ENCODE data around the gene MOSPD2. TPM values are rescaled to one million over a fixed set of nuclear protein-coding genes. Genes with fewer than 3 reads are reported as not detected.
A peak's percentile ranks its signal among the peaks of the same experiment; 100 is the strongest.

MOSPD2 gene
- total RNA-seq, 1 experiment from 2014 or later = 11.6 TPM

GRCh38 chrX:14963447-14964236 is 90.4 kb downstream of the MOSPD2 start:
- H3K4me3 ChIP-seq (ENCODE audit: low read length) = peak overlapping the region; percentile 22; the same call in 1 of the 2 replicates
- H3K36me3 ChIP-seq (ENCODE audit: low read depth, low read length) = no peaks in the 10 kb centered on the region
- H3K27me3 ChIP-seq (ENCODE audit: low read length) = no peaks in the 10 kb centered on the region
- H3K27ac ChIP-seq (ENCODE audit: low read length) = peak overlapping the region; percentile 99
- no peak for TF ChIP-seq CTCF (conservative IDR thresholded peaks at IDR 0.05; ENCODE audit: low read depth, low read length)
- no peak for TF ChIP-seq EZH2 (IDR thresholded peaks at IDR 0.05; ENCODE audit: low read length, unreplicated experiment)
- TF ChIP-seq EZH2phosphoT487 (IDR thresholded peaks at IDR 0.05; ENCODE audit: borderline replicate concordance, low read length) = no peak
- no peaks in the 10 kb centered on the region for H3K9me2 ChIP-seq (replicated peaks; ENCODE audit: low read length)
- BruUV-seq (replicated peaks) = TSS peak; percentile 92
- POLR2A ChIA-PET (ENCODE audit: unreplicated experiment) = interaction anchor here (0.6 kb wide), 1 partner anchor 20 kb away, joined by 5 read pairs; no protein-coding TSS in a partner anchor
- peak overlapping the region; percentile 85 for H3K9ac ChIP-seq (ENCODE audit: low read length)
- CTCF ChIA-PET = interaction anchor here (0.6 to 1.2 kb wide), 4 partner anchors 179 to 389 kb away, joined by 4 to 8 read pairs (median 5); no protein-coding TSS in a partner anchor
- H2AFZ ChIP-seq (ENCODE audit: low read length) = peak overlapping the region; percentile 51
- peaks cover 27% of the 10 kb centered on the region for H3K4me1 ChIP-seq (ENCODE audit: insufficient read depth, low read length)
- intact Hi-C loops (cut with micrococcal nuclease) = loop anchor here (1.0 to 10.0 kb wide), 6 partner anchors 41 to 280 kb away; partner anchors contain the start of genes FANCB and MOSPD2
- ATAC-seq (peak; percentile 82), DNase-seq (peak; percentile 92)
- peak overlapping the region; percentile 66 for H3K4me2 ChIP-seq (ENCODE audit: low read length)
- no peaks in the 10 kb centered on the region for H3K79me2 ChIP-seq (ENCODE audit: low read length)
- H3F3A ChIP-seq (ENCODE audit: low read length, unreplicated experiment) = peaks cover 3% of the 10 kb centered on the region
- no peaks in the 10 kb centered on the region for H3K9me3 ChIP-seq (ENCODE audit: low read length)
- no peaks in the 10 kb centered on the region for H4K20me1 ChIP-seq (ENCODE audit: low read length)

GRCh38 chrX:14964500-14964899 is 91.3 kb downstream of the MOSPD2 start:
- CTCF ChIA-PET = interaction anchor here (1.2 kb wide), 1 partner anchor 278 kb away, joined by 8 read pairs; no protein-coding TSS in a partner anchor

More at GRCh38 chrX:14964500-14964899, 91.3 kb downstream of the MOSPD2 start:
- Histone ChIP-seq H3K9me3 (ENCODE audit: low read length) (no peaks in the 10 kb centered on the region), H3K36me3 (ENCODE audit: low read depth, low read length) (no peaks in the 10 kb centered on the region), H3K79me2 (ENCODE audit: low read length) (no peaks in the 10 kb centered on the region), H3K4me1 (ENCODE audit: insufficient read depth, low read length) (peaks cover 27% of the 10 kb centered on the region), H3F3A (ENCODE audit: low read length, unreplicated experiment) (peaks cover 3% of the 10 kb centered on the region), H3K27ac (ENCODE audit: low read length) (peak overlapping the region; percentile 99), H2AFZ (ENCODE audit: low read length) (peak overlapping the region; percentile 51; the same call in 1 of the 2 replicates), H3K4me2 (ENCODE audit: low read length) (peak overlapping the region; percentile 66), H3K9ac (ENCODE audit: low read length) (peak overlapping the region; percentile 85), H3K4me3 (ENCODE audit: low read length) (peak overlapping the region; percentile 22; the same call in 1 of the 2 replicates), H4K20me1 (ENCODE audit: low read length) (no peaks in the 10 kb centered on the region), H3K9me2 (replicated peaks; ENCODE audit: low read length) (no peaks in the 10 kb centered on the region), H3K27me3 (ENCODE audit: low read length) (no peaks in the 10 kb centered on the region)
- intact Hi-C loops (cut with micrococcal nuclease) = loop anchor here (1.0 to 10.0 kb wide), 6 partner anchors 42 to 279 kb away; partner anchors contain the start of genes FANCB and MOSPD2
- POLR2A ChIA-PET (ENCODE audit: unreplicated experiment) = no interaction called here
- TF ChIP-seq CTCF (conservative IDR thresholded peaks at IDR 0.05; ENCODE audit: low read depth, low read length) (peak; percentile 41; the same call in 1 of the 2 replicates), EZH2 (IDR thresholded peaks at IDR 0.05; ENCODE audit: low read length, unreplicated experiment) (no peak)
- peak; percentile 62 for DNase-seq
- peak; percentile 41 for ATAC-seq
- BruUV-seq (replicated peaks) = TSS peak; percentile 82

Other genes with a start within 250 kb of the MOSPD2 start
- 7.9 and 11.6 TPM in 2 replicates for gene FANCB, start 352 bp upstream of the MOSPD2 start, total RNA-seq (2014; rRNA removed)

Measured in PC-3 (cell line).